ENCODE data around the gene CLHC1. TPM values are rescaled to one million over a fixed set of nuclear protein-coding genes. Genes with fewer than 3 reads are reported as not detected.
"Not testable (repeated sequence)": the region's sequence is repeated elsewhere in the genome, so short reads cannot be mapped to it uniquely, and the experiment has no call there.

The CLHC1 gene
- total RNA-seq, 1 experiment from 2014 or later, result 9.2 TPM

DNA sequence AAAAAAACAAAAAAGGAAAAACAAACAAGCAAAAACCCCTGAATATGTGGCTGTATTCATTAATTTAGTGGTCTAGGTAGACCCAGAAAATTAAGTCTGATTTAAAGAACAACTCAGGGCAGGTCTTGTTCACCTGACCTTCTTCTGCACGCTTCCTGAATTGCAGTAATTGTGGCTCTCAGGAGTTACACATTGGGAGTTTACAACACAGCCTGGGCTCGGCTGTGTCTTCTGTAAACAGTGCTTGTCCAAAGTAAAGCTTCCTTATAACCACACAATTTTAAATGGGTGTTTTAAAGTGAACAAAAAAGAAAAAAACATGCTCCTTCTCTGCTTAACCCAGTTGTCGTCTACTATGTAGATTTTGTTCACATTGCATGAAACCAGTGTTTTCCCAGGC lies 45.2 kb upstream of the CLHC1 start:
- Histone ChIP-seq H2AFZ (ENCODE audit: low read length) (no peak overlapping the region), H3K79me1 (ENCODE audit: insufficient read depth, low read depth, low read length, poor library complexity, severe bottlenecking) (no peaks in the 10 kb centered on the region), H2BK120ac (ENCODE audit: low read depth, low read length, poor library complexity, severe bottlenecking) (no peak overlapping the region), H3K14ac (ENCODE audit: insufficient read depth, low read length) (no peak overlapping the region), H3K9ac (ENCODE audit: extremely low read depth, insufficient read length, low read length) (no peak overlapping the region), H2BK12ac (ENCODE audit: insufficient read length, low read depth, low read length) (no peak overlapping the region), H4K20me1 (ENCODE audit: control insufficient read depth, insufficient read depth, insufficient read length) (no peaks in the 10 kb centered on the region), H3T11ph (ENCODE audit: low read length) (no peak overlapping the region), H3K23ac (ENCODE audit: insufficient read length, low read depth, low read length) (no peak overlapping the region), H4K8ac (replicated peaks; ENCODE audit: insufficient read length, low read depth, low read length) (no peak overlapping the region), H3K27me3 (ENCODE audit: insufficient read depth, low read length) (no peaks in the 10 kb centered on the region), H2BK20ac (ENCODE audit: low read depth, low read length, poor library complexity, severe bottlenecking) (no peak overlapping the region), H3K4ac (ENCODE audit: low read depth, low read length) (no peak overlapping the region), H3K9me3 (ENCODE audit: control insufficient read depth, low read depth, low read length) (no peaks in the 10 kb centered on the region), H4K91ac (ENCODE audit: insufficient read length, low read depth, low read length) (no peak overlapping the region), H3K27ac (ENCODE audit: insufficient read length, low read depth, low read length) (no peak overlapping the region), H4K5ac (ENCODE audit: insufficient read length, low read depth, low read length) (no peak overlapping the region), H2BK5ac (ENCODE audit: insufficient read length, low read length) (no peak overlapping the region), H3K23me2 (ENCODE audit: insufficient read length, low read depth, low read length, poor library complexity, severe bottlenecking) (peaks cover 6% of the 10 kb centered on the region), H3K18ac (ENCODE audit: insufficient read length, low read depth, low read length) (no peak overlapping the region), H3K4me2 (ENCODE audit: insufficient read depth, insufficient read length, low read length) (no peak overlapping the region), H2AK5ac (ENCODE audit: insufficient read length, low read length) (no peak overlapping the region), H3K79me2 (ENCODE audit: insufficient read depth, low read length) (no peaks in the 10 kb centered on the region), H3K4me1 (ENCODE audit: insufficient read depth, low read length) (no peaks in the 10 kb centered on the region; the same call in 1 of the 2 replicates), H2BK15ac (ENCODE audit: low read depth, low read length) (no peak overlapping the region), H3K56ac (ENCODE audit: insufficient read length, low read depth, low read length) (no peak overlapping the region)
- Mint-ChIP-seq H3K27me3 (ENCODE audit: low read depth) (no peaks in the 10 kb centered on the region), H3K4me3 (no peak overlapping the region), H3K9me3 (no peaks in the 10 kb centered on the region), H3K27ac (peak overlapping the region in 1 of 3 experiments; percentile 73; a peak in 3 of 7 replicates), H3K36me3 (ENCODE audit: insufficient read depth in 1 of 3, low read depth in 3 of 3) (no peaks in the 10 kb centered on the region), H3K4me1 (peaks cover 30 to 38% of the 10 kb centered on the region in 2 experiments)
- WGBS (ENCODE audit: extremely low coverage, insufficient read length, low lambda C conversion rate), result no CpG with 5 or more reads among the region's 3 CpGs
- TF ChIP-seq, protein P1, sequence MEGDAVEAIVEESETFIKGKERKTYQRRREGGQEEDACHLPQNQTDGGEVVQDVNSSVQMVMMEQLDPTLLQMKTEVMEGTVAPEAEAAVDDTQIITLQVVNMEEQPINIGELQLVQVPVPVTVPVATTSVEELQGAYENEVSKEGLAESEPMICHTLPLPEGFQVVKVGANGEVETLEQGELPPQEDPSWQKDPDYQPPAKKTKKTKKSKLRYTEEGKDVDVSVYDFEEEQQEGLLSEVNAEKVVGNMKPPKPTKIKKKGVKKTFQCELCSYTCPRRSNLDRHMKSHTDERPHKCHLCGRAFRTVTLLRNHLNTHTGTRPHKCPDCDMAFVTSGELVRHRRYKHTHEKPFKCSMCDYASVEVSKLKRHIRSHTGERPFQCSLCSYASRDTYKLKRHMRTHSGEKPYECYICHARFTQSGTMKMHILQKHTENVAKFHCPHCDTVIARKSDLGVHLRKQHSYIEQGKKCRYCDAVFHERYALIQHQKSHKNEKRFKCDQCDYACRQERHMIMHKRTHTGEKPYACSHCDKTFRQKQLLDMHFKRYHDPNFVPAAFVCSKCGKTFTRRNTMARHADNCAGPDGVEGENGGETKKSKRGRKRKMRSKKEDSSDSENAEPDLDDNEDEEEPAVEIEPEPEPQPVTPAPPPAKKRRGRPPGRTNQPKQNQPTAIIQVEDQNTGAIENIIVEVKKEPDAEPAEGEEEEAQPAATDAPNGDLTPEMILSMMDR (conservative IDR thresholded peaks at IDR 0.05), result no peak
- no peak for DNase-seq

DNA sequence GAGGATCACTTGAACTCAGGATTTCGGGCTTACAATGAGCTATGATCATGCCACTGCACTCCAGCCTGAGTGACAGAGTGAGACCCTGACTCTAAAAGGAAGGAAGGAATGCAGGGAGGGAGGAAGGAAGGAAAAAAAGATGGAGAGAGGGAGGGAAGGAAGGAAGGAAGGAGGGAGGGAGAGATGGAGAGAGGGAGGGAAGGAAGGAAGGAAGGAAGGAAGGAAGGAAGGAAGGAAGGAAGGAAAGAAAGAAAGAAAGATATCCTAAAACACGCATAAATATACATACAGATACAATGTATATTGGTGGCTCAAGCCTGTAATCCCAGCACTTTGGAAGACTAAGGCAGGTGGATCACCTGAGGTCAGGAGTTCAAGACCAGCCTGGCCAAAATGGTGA lies 42.3 kb upstream of the CLHC1 start:
- H3K56ac ChIP-seq (ENCODE audit: insufficient read length, low read depth, low read length); H3K79me2 ChIP-seq (ENCODE audit: insufficient read depth, low read length); H3K9ac ChIP-seq (ENCODE audit: extremely low read depth, insufficient read length, low read length); H2BK12ac ChIP-seq (ENCODE audit: insufficient read length, low read depth, low read length); H2AK5ac ChIP-seq (ENCODE audit: insufficient read length, low read length); H3K27ac ChIP-seq (ENCODE audit: insufficient read length, low read depth, low read length); DNase-seq; H4K5ac ChIP-seq (ENCODE audit: insufficient read length, low read depth, low read length); H3K9me3 ChIP-seq (ENCODE audit: control insufficient read depth, low read depth, low read length); H2BK120ac ChIP-seq (ENCODE audit: low read depth, low read length, poor library complexity, severe bottlenecking); H3K4me3 Mint-ChIP-seq; H3K27me3 Mint-ChIP-seq (ENCODE audit: low read depth); H4K20me1 ChIP-seq (ENCODE audit: control insufficient read depth, insufficient read depth, insufficient read length); H2BK20ac ChIP-seq (ENCODE audit: low read depth, low read length, poor library complexity, severe bottlenecking); H3K36me3 Mint-ChIP-seq (ENCODE audit: insufficient read depth in 1 of 3, low read depth in 3 of 3); H4K91ac ChIP-seq (ENCODE audit: insufficient read length, low read depth, low read length); H2BK5ac ChIP-seq (ENCODE audit: insufficient read length, low read length); H3K23ac ChIP-seq (ENCODE audit: insufficient read length, low read depth, low read length); H2BK15ac ChIP-seq (ENCODE audit: low read depth, low read length); H3K4me1 ChIP-seq (ENCODE audit: insufficient read depth, low read length); H3K79me1 ChIP-seq (ENCODE audit: insufficient read depth, low read depth, low read length, poor library complexity, severe bottlenecking); H3K4ac ChIP-seq (ENCODE audit: low read depth, low read length); H3K18ac ChIP-seq (ENCODE audit: insufficient read length, low read depth, low read length); H3K23me2 ChIP-seq (ENCODE audit: insufficient read length, low read depth, low read length, poor library complexity, severe bottlenecking); H3K27me3 ChIP-seq (ENCODE audit: insufficient read depth, low read length); H4K8ac ChIP-seq (replicated peaks; ENCODE audit: insufficient read length, low read depth, low read length); H3T11ph ChIP-seq (ENCODE audit: low read length); H3K9me3 Mint-ChIP-seq; H3K4me2 ChIP-seq (ENCODE audit: insufficient read depth, insufficient read length, low read length); H3K27ac Mint-ChIP-seq; H2AFZ ChIP-seq (ENCODE audit: low read length); H3K14ac ChIP-seq (ENCODE audit: insufficient read depth, low read length): not testable (repeated sequence)
- WGBS (ENCODE audit: extremely low coverage, insufficient read length, low lambda C conversion rate), result no CpG with 5 or more reads among the region's 2 CpGs
- peaks cover 15 to 25% of the 10 kb centered on the region in 2 experiments for H3K4me1 Mint-ChIP-seq

Measured in H9 (cell line).